Body of pancreas (tissue), 4 donors: ENCODE data around the gene SLC35E1.

Experiments
- POLR2A ChIP-seq, 3 donors: fragments of 450-650 bp; IDR thresholded peaks; one replicate each; pipeline ENCODE4 v1.6.1; 2016; ENCODE audit warnings: antibody characterized with exemption in 3 of 3, mild to moderate bottlenecking in 2 of 3
- TF ChIP-seq, protein P1 (sequence below), 7 experiments: fragments of 450-650 bp in 4 of 7; fragments of 200-600 bp in 3 of 7; sonication (generic) in 3 of 7; IDR thresholded peaks; one replicate each; pipeline ENCODE4 v1.5.1; 2016 to 2019; ENCODE audit warnings: antibody characterized with exemption in 7 of 7

DNA sequence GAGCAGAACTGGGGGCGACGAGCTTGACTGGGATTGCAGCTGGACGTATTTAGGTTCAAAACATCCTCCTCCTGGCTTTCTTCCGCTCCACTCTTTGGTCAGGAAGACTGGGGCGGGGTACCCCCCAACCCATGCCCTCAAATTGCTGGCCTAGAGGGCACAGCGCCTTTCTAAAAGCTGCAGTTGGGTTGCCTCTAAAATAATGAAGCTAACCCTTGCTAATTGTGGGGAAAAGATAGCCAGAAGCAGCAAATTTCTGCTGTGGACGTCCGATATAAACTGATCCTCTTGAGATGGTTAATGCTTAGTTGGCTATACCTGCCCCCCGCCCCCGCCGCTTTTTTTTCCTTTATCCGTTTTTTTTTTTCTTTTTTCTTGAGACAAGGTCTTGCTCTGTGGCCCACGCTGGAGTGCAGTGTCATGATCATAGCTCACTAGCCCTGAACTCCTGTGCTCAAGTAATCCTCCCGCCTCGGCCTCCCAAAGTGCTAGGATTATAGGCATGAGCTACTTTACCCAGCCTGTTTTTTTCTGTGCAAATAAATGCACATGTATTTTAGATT is 29.2 kb downstream of the SLC35E1 start:
- TF ChIP-seq POLR2A (IDR thresholded peaks at IDR 0.05): no peak
- TF ChIP-seq, protein P1, sequence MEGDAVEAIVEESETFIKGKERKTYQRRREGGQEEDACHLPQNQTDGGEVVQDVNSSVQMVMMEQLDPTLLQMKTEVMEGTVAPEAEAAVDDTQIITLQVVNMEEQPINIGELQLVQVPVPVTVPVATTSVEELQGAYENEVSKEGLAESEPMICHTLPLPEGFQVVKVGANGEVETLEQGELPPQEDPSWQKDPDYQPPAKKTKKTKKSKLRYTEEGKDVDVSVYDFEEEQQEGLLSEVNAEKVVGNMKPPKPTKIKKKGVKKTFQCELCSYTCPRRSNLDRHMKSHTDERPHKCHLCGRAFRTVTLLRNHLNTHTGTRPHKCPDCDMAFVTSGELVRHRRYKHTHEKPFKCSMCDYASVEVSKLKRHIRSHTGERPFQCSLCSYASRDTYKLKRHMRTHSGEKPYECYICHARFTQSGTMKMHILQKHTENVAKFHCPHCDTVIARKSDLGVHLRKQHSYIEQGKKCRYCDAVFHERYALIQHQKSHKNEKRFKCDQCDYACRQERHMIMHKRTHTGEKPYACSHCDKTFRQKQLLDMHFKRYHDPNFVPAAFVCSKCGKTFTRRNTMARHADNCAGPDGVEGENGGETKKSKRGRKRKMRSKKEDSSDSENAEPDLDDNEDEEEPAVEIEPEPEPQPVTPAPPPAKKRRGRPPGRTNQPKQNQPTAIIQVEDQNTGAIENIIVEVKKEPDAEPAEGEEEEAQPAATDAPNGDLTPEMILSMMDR (IDR thresholded peaks at IDR 0.05): no peak
